CD4-positive, alpha-beta T cell treated with Interleukin-1 beta for 1 hour (primary cell): ENCODE data around the gene CHST3.

ENCODE experiments used
- DNase-seq, 2 donors: peaks; one replicate each; pipeline ENCODE4 v3.0.0-alpha.2; 2020 to 2022

CHST3 gene

DNA sequence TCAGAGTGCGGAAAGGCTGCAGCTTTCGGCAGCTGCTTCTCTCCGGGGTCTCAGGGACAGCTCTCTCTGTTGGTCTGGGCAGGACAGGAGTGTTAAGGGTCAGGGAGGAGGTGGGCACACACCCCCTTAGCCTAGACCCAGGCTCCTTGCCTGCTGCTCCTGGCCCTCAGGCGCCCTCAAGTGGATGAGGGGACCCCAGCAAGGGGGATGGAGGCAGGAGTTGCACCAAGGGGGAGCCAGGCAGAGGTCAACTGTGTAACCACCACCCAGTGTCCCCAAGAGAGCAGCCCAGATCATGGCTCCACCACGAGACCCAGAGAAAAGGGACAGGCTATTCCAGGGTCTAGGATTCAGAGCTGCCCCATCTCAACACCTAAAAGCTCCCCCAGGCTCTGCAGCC, 97.3 kb downstream of the CHST3 start:
- no peak for DNase-seq

DNA sequence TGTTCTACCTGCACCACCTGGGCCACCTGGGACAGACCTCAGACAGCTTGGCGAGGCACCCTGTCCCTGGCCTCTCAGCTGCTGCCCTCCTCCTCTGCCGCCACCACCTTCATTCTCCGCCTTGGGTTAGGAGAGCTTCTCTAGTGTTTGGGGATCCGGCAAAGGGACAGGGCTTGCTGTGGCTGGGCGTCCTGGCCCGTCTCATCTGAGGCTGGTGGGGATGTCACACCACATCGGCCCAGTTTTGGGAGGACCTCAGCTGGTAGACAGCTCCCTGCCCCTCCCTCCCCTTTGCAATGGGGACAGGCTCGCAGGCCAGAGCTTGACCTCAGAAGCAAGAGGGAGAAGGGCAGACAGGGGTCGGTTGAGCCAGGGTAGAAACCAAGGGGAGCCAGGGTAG, 97.7 kb downstream of the CHST3 start:
- DNase-seq: no peak

DNA sequence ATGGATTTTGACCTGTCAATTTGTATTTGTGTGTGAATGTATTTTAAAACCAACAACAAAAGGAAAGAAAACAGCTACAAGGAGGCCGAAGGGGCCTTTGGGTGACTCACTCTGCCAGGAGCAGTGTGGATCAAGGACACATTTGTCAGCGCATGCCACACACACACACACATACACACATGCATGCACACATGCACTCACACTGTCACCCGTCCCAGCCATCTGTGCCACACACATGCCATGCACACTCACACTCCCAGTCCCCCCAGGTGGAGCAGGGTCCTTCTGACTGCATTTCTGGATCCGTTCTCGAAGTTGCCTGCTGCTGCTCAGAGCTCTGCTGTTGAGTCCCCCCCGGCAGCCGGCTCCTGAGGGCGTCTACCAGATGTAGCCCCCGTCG, 98.2 kb downstream of the CHST3 start:
- DNase-seq: no peak
